ENCODE data around the gene HK1. TPM values are rescaled to one million over a fixed set of nuclear protein-coding genes. Genes with fewer than 3 reads are reported as not detected.

Gene HK1
- total and polyA plus RNA-seq, 4 donors = 1.8 to 166 (median 7.4) TPM

GRCh38 chr10:69270990-69271389 is 7.3 kb upstream of the HK1 start:
- H3K27me3 ChIP-seq (ENCODE audit: control insufficient read depth in 4 of 4, insufficient read depth in 4 of 4, low read length in 3 of 4) = no peaks in the 10 kb centered on the region
- H3K4me1 ChIP-seq (ENCODE audit: control insufficient read depth in 4 of 4, insufficient read depth in 4 of 4, low read length in 3 of 4) = no peaks in the 10 kb centered on the region
- no peak overlapping the region for H3K4me3 ChIP-seq (ENCODE audit: low read depth in 1 of 3, low read length in 3 of 3)
- 80% methylated on average over 3 of the region's 3 CpGs for WGBS
- no peak overlapping the region for H3K27ac ChIP-seq (ENCODE audit: low read depth in 1 of 2, low read length in 2 of 2)
- H3K9ac ChIP-seq (ENCODE audit: low read depth in 1 of 2, low read length in 2 of 2) = no peak overlapping the region
- TF ChIP-seq GABPA (IDR thresholded peaks at IDR 0.05 in 1 of 2, conservative IDR thresholded peaks at IDR 0.05 in 1 of 2) = no peak
- peak; percentile 18 for TF ChIP-seq NR2F2 (IDR thresholded peaks at IDR 0.05)
- DNase-seq (ENCODE audit: low spot score) = no peak
- H3K36me3 ChIP-seq (ENCODE audit: control insufficient read depth in 4 of 4, insufficient read depth in 3 of 4, low read depth in 1 of 4, low read length in 3 of 4) = no peaks in the 10 kb centered on the region
- H3K9me3 ChIP-seq (ENCODE audit: control insufficient read depth in 4 of 4, low read length in 3 of 4) = no peaks in the 10 kb centered on the region

DNA sequence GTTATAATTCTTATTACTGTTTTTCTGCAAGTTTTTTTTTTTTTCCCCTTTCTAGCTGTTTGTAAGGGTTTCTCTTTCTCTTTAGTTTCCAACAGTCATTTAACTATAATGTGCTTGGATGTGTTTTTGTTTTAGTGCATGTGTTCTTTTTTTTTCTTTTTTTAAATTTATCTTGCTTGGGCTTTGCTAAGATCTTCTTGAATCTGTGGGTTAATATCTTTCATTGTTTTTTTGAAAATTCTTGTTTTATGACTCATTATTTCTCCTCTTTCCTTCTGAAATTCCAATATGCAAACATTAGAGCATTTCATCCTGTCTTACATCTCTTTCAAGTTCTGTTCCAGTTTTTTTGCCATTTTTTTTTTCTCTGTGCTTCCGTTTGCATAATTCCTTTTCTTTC is 5.7 kb upstream of the HK1 start:
- H3K4me3 ChIP-seq (ENCODE audit: low read depth in 1 of 3, low read length in 3 of 3) = no peak overlapping the region
- no peak overlapping the region for H3K9ac ChIP-seq (ENCODE audit: low read depth in 1 of 2, low read length in 2 of 2)
- H3K27me3 ChIP-seq (ENCODE audit: control insufficient read depth in 4 of 4, insufficient read depth in 4 of 4, low read length in 3 of 4) = no peaks in the 10 kb centered on the region
- H3K4me1 ChIP-seq (ENCODE audit: control insufficient read depth in 4 of 4, insufficient read depth in 4 of 4, low read length in 3 of 4) = no peaks in the 10 kb centered on the region
- no peak for TF ChIP-seq MAX (IDR thresholded peaks at IDR 0.05)
- TF ChIP-seq YY1 (IDR thresholded peaks at IDR 0.05) = no peak
- no peak for TF ChIP-seq RAD21 (IDR thresholded peaks at IDR 0.05)
- no peaks in the 10 kb centered on the region for H3K9me3 ChIP-seq (ENCODE audit: control insufficient read depth in 4 of 4, low read length in 3 of 4)
- no peaks in the 10 kb centered on the region for H3K36me3 ChIP-seq (ENCODE audit: control insufficient read depth in 4 of 4, insufficient read depth in 3 of 4, low read depth in 1 of 4, low read length in 3 of 4)
- DNase-seq (ENCODE audit: low spot score) = no peak
- 86% methylated on average over 1 of the region's 1 CpG for WGBS
- H3K27ac ChIP-seq (ENCODE audit: low read depth in 1 of 2, low read length in 2 of 2) = no peak overlapping the region

GRCh38 chr10:69275444-69275843 is 2.9 kb upstream of the HK1 start:
- DNase-seq (ENCODE audit: low spot score) = no peak
- 97% methylated on average over 1 of the region's 1 CpG for WGBS
- H3K4me3 ChIP-seq (ENCODE audit: low read depth in 1 of 3, low read length in 3 of 3) = no peak overlapping the region
- H3K9me3 ChIP-seq (ENCODE audit: control insufficient read depth in 4 of 4, low read length in 3 of 4) = no peaks in the 10 kb centered on the region
- no peak overlapping the region for H3K27ac ChIP-seq (ENCODE audit: low read depth in 1 of 2, low read length in 2 of 2)
- peaks cover 0 to 3% (median 0%) of the 10 kb centered on the region in 4 donors for H3K4me1 ChIP-seq (ENCODE audit: control insufficient read depth in 4 of 4, insufficient read depth in 4 of 4, low read length in 3 of 4)
- H3K9ac ChIP-seq (ENCODE audit: low read depth in 1 of 2, low read length in 2 of 2) = no peak overlapping the region
- no peaks in the 10 kb centered on the region for H3K36me3 ChIP-seq (ENCODE audit: control insufficient read depth in 4 of 4, insufficient read depth in 3 of 4, low read depth in 1 of 4, low read length in 3 of 4)
- TF ChIP-seq GABPA (IDR thresholded peaks at IDR 0.05 in 1 of 2, conservative IDR thresholded peaks at IDR 0.05 in 1 of 2) (no peak), RXRA (IDR thresholded peaks at IDR 0.05) (no peak), JUND (IDR thresholded peaks at IDR 0.05) (no peak), SP1 (IDR thresholded peaks at IDR 0.05) (no peak), REST (IDR thresholded peaks at IDR 0.05) (no peak), NR2F2 (IDR thresholded peaks at IDR 0.05) (no peak), YY1 (IDR thresholded peaks at IDR 0.05) (no peak), ZBTB33 (IDR thresholded peaks at IDR 0.05) (no peak), CTCF (IDR thresholded peaks at IDR 0.05; ENCODE audit: low read depth, low read length, missing input control) (no peak), HNF4G (IDR thresholded peaks at IDR 0.05) (no peak), MAX (IDR thresholded peaks at IDR 0.05) (no peak), RAD21 (IDR thresholded peaks at IDR 0.05) (no peak), FOXA2 (IDR thresholded peaks at IDR 0.05) (no peak)
- TF ChIP-seq, protein P1, sequence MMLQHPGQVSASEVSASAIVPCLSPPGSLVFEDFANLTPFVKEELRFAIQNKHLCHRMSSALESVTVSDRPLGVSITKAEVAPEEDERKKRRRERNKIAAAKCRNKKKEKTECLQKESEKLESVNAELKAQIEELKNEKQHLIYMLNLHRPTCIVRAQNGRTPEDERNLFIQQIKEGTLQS (IDR thresholded peaks at IDR 0.05) = no peak
- H3K27me3 ChIP-seq (ENCODE audit: control insufficient read depth in 4 of 4, insufficient read depth in 4 of 4, low read length in 3 of 4) = no peaks in the 10 kb centered on the region

Measured in liver (tissue), 9 donors.